NB4 (cell line): ENCODE measurements around the gene KRT75.
A peak's percentile ranks its signal among the peaks of the same experiment; 100 is the strongest.
"Not testable (repeated sequence)": the region's sequence is repeated elsewhere in the genome, so short reads cannot be mapped to it uniquely, and the experiment has no call there.

Experiments
- DNase-seq: peaks from one replicate; pipeline ENCODE4 v3.0.0; 2010; ENCODE audit warnings: low read depth
- H3K4me3 ChIP-seq: one replicate; pipeline ENCODE4 v1.5.1; 2011; ENCODE audit warnings: mild to moderate bottlenecking, low read depth, low read length, moderate library complexity
- CTCF ChIP-seq: IDR thresholded peaks from one replicate; pipeline ENCODE4 v1.5.1; 2012; ENCODE audit warnings: low read depth, low read length
- MAX ChIP-seq: IDR thresholded peaks from 2 replicates; pipeline ENCODE4 v1.6.1; 2011; ENCODE audit warnings: low read depth, low read length
- MYC ChIP-seq: IDR thresholded peaks from 2 replicates; pipeline ENCODE4 v1.6.1; 2011; ENCODE audit warnings: low read depth, low read length
- POLR2A ChIP-seq: IDR thresholded peaks from 2 replicates; pipeline ENCODE4 v1.6.1; 2011; ENCODE audit warnings: mild to moderate bottlenecking; ENCODE audit not compliant: insufficient read length; ENCODE audit errors: extremely low read depth

Gene KRT75

GRCh38 chr12:52452101-52452500 is 17.9 kb upstream of the KRT75 start, which contains the start of gene KRT6B:
Gene KRT6B (minus strand): TSS chr12:52452146. CDS start chr12:52452078, 68 bp downstream.
- no peak within 1 kb of the TSS for H3K4me3 ChIP-seq
- TF ChIP-seq MYC: no peak
- TF ChIP-seq MAX: no peak
- no peak for TF ChIP-seq POLR2A
- no peak for TF ChIP-seq CTCF
- no peak for DNase-seq

GRCh38 chr12:52448228-52448627 is 14.1 kb upstream of the KRT75 start:
- no peak for TF ChIP-seq MAX
- no peak for TF ChIP-seq CTCF
- no peak for TF ChIP-seq POLR2A
- no peak for TF ChIP-seq MYC
- no peak for DNase-seq
- H3K4me3 ChIP-seq: no peak overlapping the region

- not testable (repeated sequence) for H3K4me3 ChIP-seq, DNase-seq
Measured at GRCh38 chr12:52447196-52447595, 13.0 kb upstream of the KRT75 start.

- DNase-seq: peak; percentile 16
Measured at GRCh38 chr12:52446367-52447045, 12.3 kb upstream of the KRT75 start.

GRCh38 chr12:52445876-52446275 is 11.7 kb upstream of the KRT75 start:
- H3K4me3 ChIP-seq: no peak overlapping the region
- DNase-seq: no peak
- TF ChIP-seq MYC: no peak
- no peak for TF ChIP-seq MAX
- TF ChIP-seq CTCF: no peak
- no peak for TF ChIP-seq POLR2A

More at GRCh38 chr12:52446367-52447045, 12.3 kb upstream of the KRT75 start:
- no peak overlapping the region for H3K4me3 ChIP-seq
- TF ChIP-seq MAX: no peak
- TF ChIP-seq CTCF: no peak
- no peak for TF ChIP-seq POLR2A
- no peak for TF ChIP-seq MYC

- DNase-seq: no peak
- TF ChIP-seq POLR2A (no peak), MYC (no peak), CTCF (no peak), MAX (no peak)
- no peak overlapping the region for H3K4me3 ChIP-seq
Measured at GRCh38 chr12:52444647-52445595, 10.8 kb upstream of the KRT75 start.
